Thoracic aorta (tissue), 2 donors: ENCODE measurements around the gene MED10. TPM values are rescaled to one million over a fixed set of nuclear protein-coding genes. Genes with fewer than 3 reads are reported as not detected.
A peak's percentile ranks its signal among the peaks of the same experiment; 100 is the strongest.

Experiments
- ATAC-seq: fragments of 150-250 bp; one replicate; pipeline ENCODE4 v1.8.0; 2017; ENCODE audit warnings: low read depth; ENCODE audit not compliant: insufficient number of reproducible peaks, low FRiP score
- DNase-seq: peaks from one replicate; pipeline ENCODE4 v3.0.0-alpha.2; 2020; ENCODE audit warnings: low spot score
- H3K27ac ChIP-seq, 2 donors: fragments of 200-600 bp; sonication (generic); 1 replicate in 1 of 2; 2 replicates in 1 of 2; pipeline ENCODE4 v1.5.1; 2016; ENCODE audit warnings: mild to moderate bottlenecking in 2 of 2, moderate library complexity in 2 of 2
- H3K27me3 ChIP-seq: fragments of 200-600 bp; sonication (generic); replicated peaks from 2 replicates; pipeline ENCODE4 v1.6.0; 2016; ENCODE audit warnings: mild to moderate bottlenecking; ENCODE audit not compliant: insufficient read depth
- H3K36me3 ChIP-seq: fragments of 200-600 bp; sonication (generic); one replicate; pipeline ENCODE4 v1.5.1; 2016
- H3K4me1 ChIP-seq, 2 donors: fragments of 200-600 bp; sonication (generic); 1 replicate in 1 of 2; 2 replicates in 1 of 2; pipeline versions ENCODE4 v1.5.1 to v1.6.0; 2016; ENCODE audit warnings: low read depth in 2 of 2, mild to moderate bottlenecking in 1 of 2; ENCODE audit not compliant: control insufficient read depth in 1 of 2
- H3K4me3 ChIP-seq: fragments of 200-600 bp; sonication (generic); 2 replicates; pipeline ENCODE4 v1.5.1; 2016; ENCODE audit warnings: mild to moderate bottlenecking
- H3K9me3 ChIP-seq: fragments of 200-600 bp; sonication (generic); 2 replicates; pipeline ENCODE4 v1.5.1; 2016
- CTCF ChIP-seq: fragments of 200-600 bp; sonication (generic); IDR thresholded peaks from one replicate; pipeline ENCODE4 v1.5.1; 2019; ENCODE audit warnings: antibody characterized with exemption
- total RNA-seq, 2 donors: library from RNA; depleted of rRNA; stranded (reverse); fragments of >200 nt; gene quantifications; one replicate each; pipeline versions ENCODE4 v1.1.0 to v1.2.3, GENCODE V29; 2016

MED10 gene
- total RNA-seq, 2 donors from 2014 or later: 25.0 to 30.9 TPM

- DNase-seq: no peak
- Histone ChIP-seq H3K4me3 (no peak overlapping the region), H3K4me1 (peaks cover 4 to 8% of the 10 kb centered on the region in 2 donors), H3K9me3 (no peaks in the 10 kb centered on the region), H3K27ac (no peak overlapping the region), H3K27me3 (no peaks in the 10 kb centered on the region), H3K36me3 (no peaks in the 10 kb centered on the region)
- no peak for TF ChIP-seq CTCF
- ATAC-seq: no peak
Observed at GRCh38 chr5:6383376-6383775, 5.0 kb upstream of the MED10 start.

DNA sequence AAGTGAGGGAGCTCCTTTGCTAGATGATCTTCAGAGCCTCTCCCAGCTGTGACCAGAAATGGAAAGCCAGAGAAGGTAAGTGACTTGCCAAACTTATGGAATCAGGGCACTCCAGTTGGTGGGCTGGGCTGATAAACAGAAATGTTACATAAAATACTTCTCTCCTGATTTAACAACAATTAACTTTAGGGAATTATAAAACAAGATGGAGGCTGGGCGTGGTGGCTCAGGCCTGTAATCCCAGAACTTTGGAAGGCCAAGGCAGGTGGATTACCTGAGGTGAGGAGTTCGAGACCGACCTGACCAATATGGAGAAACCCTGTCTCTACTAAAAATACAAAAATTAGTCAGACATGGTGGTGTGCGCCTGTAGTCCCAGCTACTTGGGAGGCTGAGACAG lies 899 bp upstream of the MED10 start:
- Histone ChIP-seq H3K4me3 (peak overlapping the region; percentile 95), H3K9me3 (no peaks in the 10 kb centered on the region)

GRCh38 chr5:6378766-6379103 lies 388 bp upstream of the MED10 start:
- no peak for TF ChIP-seq CTCF
- Histone ChIP-seq H3K27ac (peak overlapping the region; percentile 63 to 88), H3K27me3 (no peaks in the 10 kb centered on the region), H3K4me3 (peak overlapping the region; percentile 95), H3K36me3 (peaks cover 24% of the 10 kb centered on the region), H3K9me3 (no peaks in the 10 kb centered on the region), H3K4me1 (peaks cover 13 to 33% of the 10 kb centered on the region in 2 donors)
- ATAC-seq: no peak
- DNase-seq: no peak

More for the DNA sequence above, 899 bp upstream of the MED10 start:
- TF ChIP-seq CTCF: no peak
- ATAC-seq: no peak
- Histone ChIP-seq H3K27me3 (no peaks in the 10 kb centered on the region), H3K36me3 (peaks cover 19% of the 10 kb centered on the region), H3K27ac (peak overlapping the region; percentile 63 to 88), H3K4me1 (peaks cover 13 to 33% of the 10 kb centered on the region in 2 donors)
- DNase-seq: no peak

DNA sequence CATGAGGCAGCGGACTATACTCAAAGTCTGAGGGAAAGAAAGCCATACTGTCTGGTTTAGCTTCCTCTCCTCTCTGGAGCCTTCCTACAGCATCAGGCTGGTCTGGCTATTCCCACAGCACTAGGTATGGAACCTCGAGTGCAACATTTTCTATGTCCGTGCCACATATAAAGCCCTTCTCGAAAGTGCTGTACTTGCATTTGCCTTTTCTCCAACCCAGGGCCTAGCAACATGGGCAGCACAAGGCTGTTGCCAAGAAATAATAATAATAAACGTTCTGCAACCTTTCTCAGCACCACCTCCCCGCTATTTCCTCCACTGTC lies 804 bp downstream of the MED10 start:
- peaks cover 36% of the 10 kb centered on the region for H3K36me3 ChIP-seq
- H3K4me1 ChIP-seq: peaks cover 13 to 33% of the 10 kb centered on the region in 2 donors
- no peak for DNase-seq
- no peaks in the 10 kb centered on the region for H3K27me3 ChIP-seq
- H3K27ac ChIP-seq: peak overlapping the region; percentile 86 to 88
- peak overlapping the region; percentile 95 for H3K4me3 ChIP-seq
- ATAC-seq: no peak
- TF ChIP-seq CTCF: no peak
- no peaks in the 10 kb centered on the region for H3K9me3 ChIP-seq

GRCh38 chr5:6376974-6377520 lies 1.3 kb downstream of the MED10 start:
- Histone ChIP-seq H3K4me3 (peak overlapping the region; percentile 95), H3K27ac (peak overlapping the region in 1 of 2 donors; percentile 88), H3K9me3 (no peaks in the 10 kb centered on the region), H3K4me1 (peaks cover 13 to 33% of the 10 kb centered on the region in 2 donors), H3K36me3 (peaks cover 41% of the 10 kb centered on the region), H3K27me3 (no peaks in the 10 kb centered on the region)
- no peak for DNase-seq
- ATAC-seq: no peak
- no peak for TF ChIP-seq CTCF
